Fibroblast of lung (primary cell): Measurements from ENCODE around the gene CAMTA1.

Experiments
- CTCF ChIP-seq, 2 donors: IDR thresholded peaks in 1 of 2; conservative IDR thresholded peaks in 1 of 2; 1 replicate in 1 of 2; 2 replicates in 1 of 2; pipeline ENCODE4 v1.5.1; 2011 to 2012; ENCODE audit warnings: low read length in 2 of 2, control low read depth in 1 of 2, inconsistent platforms in 1 of 2, low read depth in 1 of 2, mild to moderate bottlenecking in 1 of 2
- EZH2 ChIP-seq: IDR thresholded peaks from 2 replicates; pipeline ENCODE4 v1.5.1; 2012; ENCODE audit warnings: low read length, control low read depth, mild to moderate bottlenecking; ENCODE audit errors: missing control alignments

- no peak for TF ChIP-seq CTCF (conservative IDR thresholded peaks at IDR 0.05 in 1 of 2, IDR thresholded peaks at IDR 0.05 in 1 of 2; ENCODE audit: low read depth in 1 of 2, low read length in 2 of 2)
- no peak for TF ChIP-seq EZH2
Measured at GRCh38 chr1:6753320-6754140, 31.7 kb upstream of the CAMTA1 start.
